ENCODE results near the gene SPOUT1.
"Not testable (repeated sequence)": the region's sequence is repeated elsewhere in the genome, so short reads cannot be mapped to it uniquely, and the experiment has no call there.

The SPOUT1 gene

DNA sequence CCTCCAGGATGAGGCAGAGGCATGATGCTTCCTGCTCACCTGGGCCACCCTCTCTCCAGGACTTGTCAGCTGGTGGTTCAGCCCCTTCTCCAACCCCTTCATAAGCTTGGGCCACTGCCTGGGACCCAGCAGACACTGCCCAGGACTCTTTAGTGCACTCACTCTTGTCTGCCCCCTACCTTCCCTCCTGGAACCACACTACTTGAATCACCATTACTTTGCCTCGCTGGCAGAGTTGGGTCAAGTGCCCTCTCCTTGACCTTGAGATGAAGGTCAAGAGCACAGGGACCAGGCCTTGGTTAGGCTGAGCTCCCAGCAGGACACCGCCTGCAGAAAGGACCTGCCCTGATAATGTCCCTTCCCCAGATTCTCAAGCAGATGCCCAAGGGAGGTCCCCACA lies 19.8 kb downstream of the SPOUT1 start:
- no peak for DNase-seq (ENCODE audit: low spot score)

DNA sequence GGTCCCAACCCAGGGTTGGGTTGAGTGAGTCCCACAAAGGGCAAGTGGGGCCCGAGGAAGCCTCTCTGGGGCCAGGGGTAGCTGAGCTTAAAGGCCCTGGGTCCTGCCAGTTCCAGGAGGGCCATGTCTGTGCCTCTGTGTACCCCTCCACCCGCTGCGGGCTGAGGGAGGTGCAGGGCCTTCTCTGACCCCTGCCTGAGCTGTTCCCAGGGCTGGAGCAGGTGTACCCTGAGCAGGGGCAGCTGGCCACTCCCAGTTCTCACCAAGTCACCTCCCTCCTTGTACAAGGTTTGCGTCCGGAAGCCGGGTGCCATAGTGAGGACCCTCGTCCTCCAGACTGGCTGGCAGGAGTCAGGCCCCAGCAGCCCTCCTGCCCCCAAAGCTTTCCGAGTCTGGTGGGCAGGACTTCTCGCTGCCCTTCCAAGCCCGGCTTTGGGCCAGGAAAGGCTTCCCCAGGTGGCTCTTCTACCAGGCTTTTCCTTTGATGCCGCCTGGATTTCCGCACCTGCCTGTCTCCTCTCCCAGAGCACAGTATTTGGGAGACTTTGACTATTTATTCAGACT lies 20.5 kb downstream of the SPOUT1 start:
- DNase-seq (ENCODE audit: low spot score) = no peak

- no peak for DNase-seq (ENCODE audit: low spot score)
These were observed 21.1 kb downstream of the SPOUT1 start for GRCh38 chr9:128808543-128808942.

DNA sequence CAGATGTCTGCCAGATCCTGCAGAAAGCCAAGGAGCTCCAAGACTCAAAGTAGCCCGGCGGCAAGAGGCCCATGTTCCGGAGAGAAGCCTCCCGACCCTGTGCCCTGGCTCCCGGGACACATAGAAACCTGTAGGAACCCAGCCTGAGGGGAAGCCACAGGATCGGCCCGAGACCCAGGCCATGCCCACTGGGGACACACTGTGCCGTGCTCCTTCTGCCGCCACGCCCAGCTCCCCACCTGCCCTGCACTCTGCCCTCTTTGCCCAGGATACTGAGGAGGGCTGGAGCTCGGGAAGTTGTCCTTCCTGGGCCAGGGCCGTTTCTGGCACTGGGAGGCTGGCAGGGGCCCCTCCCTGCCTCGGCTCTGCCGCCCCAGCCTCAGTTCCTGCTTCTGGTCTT lies 21.8 kb downstream of the SPOUT1 start:
- DNase-seq (ENCODE audit: low spot score) = no peak

DNA sequence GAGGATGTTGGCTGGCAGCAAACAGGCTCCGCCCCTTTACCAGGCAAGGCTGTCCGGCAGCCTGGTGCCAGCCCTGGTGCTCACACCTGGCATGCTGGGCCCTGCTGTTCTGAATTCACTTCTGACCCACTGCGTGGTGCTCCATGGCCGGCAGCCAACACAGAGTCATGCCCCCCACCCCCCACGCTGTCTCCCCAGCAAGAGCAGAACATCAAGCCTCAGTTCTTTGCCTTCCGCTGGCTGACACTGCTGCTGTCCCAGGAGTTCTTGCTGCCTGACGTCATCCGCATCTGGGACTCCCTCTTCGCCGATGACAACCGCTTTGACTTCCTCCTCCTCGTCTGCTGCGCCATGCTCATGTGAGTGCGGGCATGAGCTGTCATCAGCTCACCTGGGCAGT lies 23.9 kb downstream of the SPOUT1 start:
- DNase-seq (ENCODE audit: low spot score) = no peak

DNA sequence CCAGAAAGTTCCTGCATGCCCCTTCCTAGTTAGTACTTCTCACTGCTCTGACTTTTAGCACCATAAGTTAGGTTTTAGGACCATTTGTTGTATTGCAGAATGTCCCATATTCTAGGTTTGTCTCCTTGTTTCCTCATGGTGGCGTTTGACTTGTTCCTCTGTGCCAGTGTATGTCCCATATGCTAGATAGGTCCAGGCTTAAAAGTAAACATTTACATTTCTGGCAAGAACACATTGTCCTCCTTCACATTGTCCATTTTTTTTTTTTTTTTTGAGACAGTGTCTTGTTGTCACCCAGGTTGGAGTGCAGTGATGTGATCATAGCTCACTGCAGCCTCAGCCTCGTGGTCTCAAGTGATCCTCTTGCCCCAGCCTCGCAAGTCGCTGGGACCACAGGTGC lies 27.1 kb downstream of the SPOUT1 start:
- no peak for DNase-seq (ENCODE audit: low spot score)

GRCh38 chr9:128800061-128800460 lies 29.5 kb downstream of the SPOUT1 start:
- no peak for DNase-seq (ENCODE audit: low spot score)

GRCh38 chr9:128798896-128799295 lies 30.7 kb downstream of the SPOUT1 start:
- DNase-seq (ENCODE audit: low spot score) = no peak

DNA sequence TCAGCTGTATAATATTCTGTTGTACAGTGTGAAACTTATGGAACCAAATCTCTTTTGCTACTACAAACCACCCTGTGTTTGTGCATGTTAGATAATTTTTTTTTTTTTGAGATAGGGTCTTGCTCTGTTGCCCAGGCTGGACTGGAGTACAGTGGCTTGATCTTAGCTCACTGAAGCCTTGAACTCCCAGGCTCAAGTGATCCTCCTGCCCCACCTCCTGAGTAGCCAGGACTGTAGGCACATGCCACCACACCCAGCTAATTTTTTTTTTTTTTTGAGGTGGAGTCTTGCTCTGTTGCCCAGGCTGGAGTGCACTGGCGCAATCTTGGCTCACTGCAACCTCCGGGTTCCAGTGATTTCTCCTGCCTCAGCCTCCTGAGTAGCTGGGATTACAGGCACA lies 34.6 kb downstream of the SPOUT1 start:
- DNase-seq (ENCODE audit: low spot score) = not testable (repeated sequence)

GRCh38 chr9:128792978-128793686 lies 36.5 kb downstream of the SPOUT1 start:
- DNase-seq (ENCODE audit: low spot score) = no peak

- DNase-seq (ENCODE audit: low spot score) = no peak
These were observed 37.5 kb downstream of the SPOUT1 start for GRCh38 chr9:128792134-128792533.

- DNase-seq (ENCODE audit: low spot score) = no peak
These were observed 39.1 kb downstream of the SPOUT1 start for GRCh38 chr9:128790536-128790935.

GRCh38 chr9:128788445-128788844 lies 41.1 kb downstream of the SPOUT1 start:
- DNase-seq (ENCODE audit: low spot score) = no peak

GRCh38 chr9:128787659-128788058 lies 41.9 kb downstream of the SPOUT1 start:
- DNase-seq (ENCODE audit: low spot score) = no peak

DNA sequence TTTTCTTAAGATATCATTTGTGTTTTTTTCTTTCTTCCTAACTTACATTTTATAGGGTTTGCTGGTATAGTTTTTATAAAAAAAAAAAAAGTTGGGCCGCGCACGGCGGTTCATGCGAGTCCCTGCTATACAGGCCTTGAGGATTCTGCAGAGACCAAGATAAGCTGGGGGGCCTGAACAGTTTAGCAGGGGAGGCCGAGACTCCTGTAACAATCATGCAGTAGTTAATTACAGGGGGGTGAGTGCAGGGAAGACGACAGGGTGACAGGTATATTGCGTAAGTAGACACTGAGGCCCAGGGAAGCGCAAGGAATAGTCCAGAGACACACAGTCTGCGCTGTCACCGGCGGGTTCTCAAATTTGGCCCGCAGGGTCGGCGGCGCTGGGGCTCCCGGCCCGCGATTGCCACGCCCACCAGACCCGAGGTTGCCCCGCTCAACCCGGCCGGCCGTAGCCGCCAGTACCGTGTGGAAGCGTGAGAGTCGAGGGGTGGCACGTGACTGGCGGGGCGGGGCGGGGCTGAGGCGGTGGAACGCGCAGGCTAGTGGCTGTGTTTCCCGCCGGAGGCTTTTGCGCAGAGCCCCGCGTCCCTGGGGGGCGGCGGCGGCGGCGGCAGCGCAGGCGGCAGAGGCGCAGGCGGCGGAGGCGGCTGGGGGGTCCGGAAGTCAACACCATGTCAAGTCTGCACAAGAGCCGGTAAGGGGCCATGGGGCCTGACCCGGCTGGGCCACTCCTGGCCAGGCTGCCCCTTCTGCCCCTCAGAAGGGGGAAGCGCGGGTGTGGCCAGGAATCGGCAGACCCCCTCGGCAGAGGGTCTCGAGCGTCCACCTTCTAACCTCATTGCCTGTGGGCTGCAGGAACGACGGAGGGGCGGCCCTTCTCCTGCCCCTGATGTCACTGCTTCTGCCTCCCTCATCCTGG lies 42.7 kb downstream of the SPOUT1 start, which contains the start of gene TBC1D13:
Gene TBC1D13, plus strand, starts transcription at position 573 of the 921 bp plus-strand sequence. Its CDS starts 101 bp downstream, at position 674.
- DNase-seq (ENCODE audit: low spot score) = peak; percentile 99

DNA sequence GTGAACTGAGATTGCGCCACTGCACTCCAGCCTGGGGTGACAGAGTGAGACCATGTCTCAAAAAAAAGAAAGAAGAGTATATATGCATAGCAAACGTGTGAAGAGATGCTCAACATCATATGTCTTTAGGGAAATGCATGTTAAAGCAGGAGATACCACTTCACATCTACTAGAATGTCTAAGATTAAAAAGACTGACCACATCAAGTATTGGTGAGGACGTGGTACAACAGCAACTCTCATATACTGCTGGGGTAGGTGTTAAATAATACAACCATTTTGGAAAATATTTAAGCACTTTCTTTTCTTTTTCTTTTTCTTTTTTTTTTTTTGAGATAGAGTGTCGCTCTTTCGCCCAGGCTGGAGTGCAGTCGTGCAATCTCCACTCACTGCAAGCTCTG lies 44.2 kb downstream of the SPOUT1 start:
- DNase-seq (ENCODE audit: low spot score) = no peak

GRCh38 chr9:128782669-128783068 lies 46.9 kb downstream of the SPOUT1 start:
- DNase-seq (ENCODE audit: low spot score) = no peak

DNA sequence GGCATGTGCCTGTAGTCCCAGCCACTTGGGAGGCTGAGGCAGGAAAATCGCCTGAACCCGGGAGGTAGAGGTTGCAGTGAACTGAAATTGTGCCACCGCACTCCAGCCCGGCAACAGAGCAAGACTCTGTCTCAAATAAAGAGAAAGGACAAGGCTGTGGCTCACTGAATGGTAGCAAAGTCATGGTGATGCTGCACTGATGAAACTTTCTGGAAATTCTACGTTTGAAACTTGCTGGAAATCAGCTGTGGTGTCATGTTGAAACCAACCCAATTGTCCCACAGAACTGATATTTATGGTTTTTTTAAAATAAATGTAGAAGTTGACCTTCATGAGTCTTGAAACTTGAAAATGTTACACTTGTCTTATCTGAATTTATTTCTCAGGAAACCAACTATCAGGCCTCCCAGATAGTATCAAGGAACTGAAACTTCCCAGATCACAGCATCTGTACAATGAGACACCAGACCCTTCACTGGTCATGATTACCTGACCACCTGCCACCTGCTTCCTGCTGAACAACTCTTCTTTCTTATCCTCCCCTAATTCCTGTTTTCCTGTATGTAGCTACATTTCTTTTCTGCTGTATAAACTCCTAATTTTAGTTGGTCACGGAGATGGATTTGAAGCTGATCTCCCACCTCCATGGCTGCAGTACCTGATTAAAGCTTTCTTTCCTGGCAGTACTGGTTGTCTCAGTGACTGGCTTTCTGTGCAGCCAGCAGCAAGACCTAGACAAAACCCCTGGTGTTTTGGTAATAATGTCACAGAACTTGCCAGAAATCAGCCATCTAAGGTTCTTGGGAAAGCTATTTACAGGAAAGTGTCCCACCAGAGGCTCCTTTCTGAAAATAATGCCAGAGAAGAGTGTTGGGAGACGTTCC lies 48.2 kb downstream of the SPOUT1 start:
- DNase-seq (ENCODE audit: low spot score) = no peak

GRCh38 chr9:128780093-128780492 lies 49.5 kb downstream of the SPOUT1 start:
- not testable (repeated sequence) for DNase-seq (ENCODE audit: low spot score)

- DNase-seq (ENCODE audit: low spot score) = no peak
These were observed 54.8 kb downstream of the SPOUT1 start for GRCh38 chr9:128774804-128775203.

GRCh38 chr9:128773049-128773448 lies 56.5 kb downstream of the SPOUT1 start:
- no peak for DNase-seq (ENCODE audit: low spot score)

Measured in iPS-NIHi11 (cell line).